Hepatocyte (in vitro differentiated cells): Measurements from ENCODE around the gene CBR1. TPM values are rescaled to one million over a fixed set of nuclear protein-coding genes. Genes with fewer than 3 reads are reported as not detected.
A peak's percentile ranks its signal among the peaks of the same experiment; 100 is the strongest.

Experiments used
- DNase-seq: peaks from one replicate; pipeline ENCODE4 v3.0.0-alpha.2; 2016; ENCODE audit warnings: low spot score
- H2AFZ ChIP-seq: fragments of 200-600 bp; sonication (generic); 2 replicates; pipeline ENCODE4 v1.6.0; 2016; ENCODE audit warnings: antibody characterized with exemption, mild to moderate bottlenecking
- H3K27ac ChIP-seq: fragments of 200-600 bp; sonication (generic); 2 replicates; pipeline ENCODE4 v1.5.1; 2016; ENCODE audit warnings: mild to moderate bottlenecking
- H3K27me3 ChIP-seq: fragments of 200-600 bp; sonication (generic); 2 replicates; pipeline ENCODE4 v1.6.1; 2016
- H3K36me3 ChIP-seq: fragments of 200-600 bp; sonication (generic); replicated peaks from 2 replicates; pipeline ENCODE4 v1.5.1; 2016; ENCODE audit warnings: low read depth; ENCODE audit not compliant: insufficient read depth
- H3K4me1 ChIP-seq: fragments of 200-600 bp; sonication (generic); 2 replicates; pipeline ENCODE4 v1.5.1; 2016; ENCODE audit warnings: mild to moderate bottlenecking, moderate library complexity; ENCODE audit not compliant: insufficient read depth
- H3K4me2 ChIP-seq: fragments of 200-600 bp; sonication (generic); 2 replicates; pipeline ENCODE4 v1.6.0; 2016
- H3K4me3 ChIP-seq: fragments of 200-600 bp; sonication (generic); 2 replicates; pipeline ENCODE4 v1.5.1; 2016; ENCODE audit warnings: mild to moderate bottlenecking
- H3K79me2 ChIP-seq: fragments of 200-600 bp; sonication (generic); 2 replicates; pipeline ENCODE4 v1.6.0; 2017; ENCODE audit warnings: mild to moderate bottlenecking
- H3K9me2 ChIP-seq: fragments of 200-600 bp; sonication (generic); replicated peaks from 2 replicates; pipeline ENCODE4 v1.6.0; 2017; ENCODE audit warnings: mild to moderate bottlenecking; ENCODE audit not compliant: insufficient read depth
- H3K9me3 ChIP-seq: fragments of 200-600 bp; sonication (generic); 2 replicates; pipeline ENCODE4 v1.5.1; 2016; ENCODE audit warnings: low read depth, mild to moderate bottlenecking
- H4K20me1 ChIP-seq: fragments of 200-600 bp; sonication (generic); 2 replicates; pipeline ENCODE4 v1.6.0; 2016; ENCODE audit warnings: mild to moderate bottlenecking; ENCODE audit not compliant: insufficient read depth, poor library complexity, severe bottlenecking
- EZH2 ChIP-seq: fragments of 200-600 bp; sonication (generic); IDR thresholded peaks from 2 replicates; pipeline ENCODE4 v1.6.1; 2016; ENCODE audit warnings: antibody characterized with exemption, mild to moderate bottlenecking, borderline replicate concordance
- EZH2phosphoT487 ChIP-seq: fragments of 200-600 bp; sonication (generic); IDR thresholded peaks from one replicate; pipeline ENCODE4 v1.6.1; 2018; ENCODE audit warnings: antibody characterized with exemption, mild to moderate bottlenecking, low read depth, moderate library complexity; ENCODE audit not compliant: unreplicated experiment, severe bottlenecking
- WGBS: methylation state at CpG from one replicate; pipeline ENCODE4 v1.1.6; 2016; ENCODE audit warnings: low lambda C conversion rate; ENCODE audit errors: missing lambda C conversion rate; 5-methylcytosine and 5-hydroxymethylcytosine counted together
- polyA plus RNA-seq: library from polyadenylated mRNA; unstranded; fragments of >200 nt; fragmentation: Nextera tagmentation; extraction: Ambion mirVana; gene quantifications from 2 replicates; pipeline ENCODE4 v1.2.1, GENCODE V29; 2016
- total RNA-seq: library from RNA; depleted of rRNA; stranded (reverse); fragments of >200 nt; gene quantifications from 2 replicates; pipeline ENCODE4 v1.2.3, GENCODE V29; 2014
- TF ChIP-seq, protein P1 (sequence below): fragments of 200-600 bp; sonication (generic); IDR thresholded peaks from 2 replicates; pipeline ENCODE4 v1.5.1; 2016; ENCODE audit warnings: antibody characterized with exemption, mild to moderate bottlenecking; ENCODE audit not compliant: poor library complexity

CBR1 gene
- total and polyA plus RNA-seq, 2 experiments from 2014 or later, result 113 to 130 TPM

DNA sequence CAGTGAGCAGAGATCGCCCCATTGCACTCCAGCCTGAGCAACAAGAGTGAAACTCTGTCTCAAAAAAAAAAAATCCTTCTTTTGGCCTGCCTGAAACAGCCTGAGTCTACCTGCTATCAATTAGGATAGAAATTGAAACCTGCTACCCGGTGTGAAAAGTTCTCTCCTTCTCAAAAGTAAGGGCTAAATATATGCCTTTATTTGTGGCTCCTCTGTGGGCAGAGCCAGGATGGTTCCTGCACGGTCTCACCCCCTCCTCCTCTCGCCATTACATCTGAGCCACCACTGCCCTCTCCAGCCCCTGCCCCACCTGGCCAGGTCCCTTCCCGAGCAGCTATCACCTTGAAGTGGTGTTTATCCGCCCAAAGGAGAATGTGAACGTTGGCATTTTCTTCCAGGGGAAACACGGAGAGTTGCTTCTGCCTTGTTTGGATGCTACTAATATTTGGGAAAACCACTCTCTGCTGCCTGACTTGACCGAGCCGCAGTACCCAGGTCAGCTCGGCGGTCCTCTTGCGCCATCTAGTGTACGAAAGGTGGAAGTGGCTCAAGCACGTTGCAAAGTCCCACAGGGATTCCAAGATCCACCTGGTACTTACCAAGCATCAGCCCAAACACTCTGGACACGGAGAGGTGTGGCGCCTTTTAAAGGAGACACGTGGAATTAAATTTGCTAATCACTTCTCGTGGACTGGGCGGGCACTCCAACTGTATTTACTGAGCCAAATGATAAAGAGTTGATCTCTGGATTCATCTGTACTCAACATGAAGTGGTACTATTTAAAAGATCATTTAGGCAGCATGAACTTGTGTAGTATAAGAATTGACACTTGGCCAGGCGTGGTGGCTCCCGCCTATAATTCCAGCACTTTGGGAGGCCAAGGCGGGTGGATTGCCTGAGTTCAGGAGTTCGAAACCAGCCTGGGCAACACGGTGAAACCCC is 41.4 kb upstream of the CBR1 start:
- H3K9me2 ChIP-seq, result no peaks in the 10 kb centered on the region
- H3K36me3 ChIP-seq, result no peaks in the 10 kb centered on the region
- no peak overlapping the region for H3K4me2 ChIP-seq
- no peaks in the 10 kb centered on the region for H3K9me3 ChIP-seq
- DNase-seq, result peak; percentile 80
- no peak overlapping the region for H2AFZ ChIP-seq
- H3K79me2 ChIP-seq, result no peaks in the 10 kb centered on the region
- H3K4me3 ChIP-seq, result no peak overlapping the region
- no peaks in the 10 kb centered on the region for H3K27me3 ChIP-seq
- H3K27ac ChIP-seq, result no peak overlapping the region
- TF ChIP-seq, protein P1, sequence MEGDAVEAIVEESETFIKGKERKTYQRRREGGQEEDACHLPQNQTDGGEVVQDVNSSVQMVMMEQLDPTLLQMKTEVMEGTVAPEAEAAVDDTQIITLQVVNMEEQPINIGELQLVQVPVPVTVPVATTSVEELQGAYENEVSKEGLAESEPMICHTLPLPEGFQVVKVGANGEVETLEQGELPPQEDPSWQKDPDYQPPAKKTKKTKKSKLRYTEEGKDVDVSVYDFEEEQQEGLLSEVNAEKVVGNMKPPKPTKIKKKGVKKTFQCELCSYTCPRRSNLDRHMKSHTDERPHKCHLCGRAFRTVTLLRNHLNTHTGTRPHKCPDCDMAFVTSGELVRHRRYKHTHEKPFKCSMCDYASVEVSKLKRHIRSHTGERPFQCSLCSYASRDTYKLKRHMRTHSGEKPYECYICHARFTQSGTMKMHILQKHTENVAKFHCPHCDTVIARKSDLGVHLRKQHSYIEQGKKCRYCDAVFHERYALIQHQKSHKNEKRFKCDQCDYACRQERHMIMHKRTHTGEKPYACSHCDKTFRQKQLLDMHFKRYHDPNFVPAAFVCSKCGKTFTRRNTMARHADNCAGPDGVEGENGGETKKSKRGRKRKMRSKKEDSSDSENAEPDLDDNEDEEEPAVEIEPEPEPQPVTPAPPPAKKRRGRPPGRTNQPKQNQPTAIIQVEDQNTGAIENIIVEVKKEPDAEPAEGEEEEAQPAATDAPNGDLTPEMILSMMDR, result peak; percentile 95
- TF ChIP-seq EZH2phosphoT487 (no peak), EZH2 (no peak)
- H3K4me1 ChIP-seq, result peaks cover 3% of the 10 kb centered on the region
- WGBS, result 25% methylated on average over 25 of the region's 25 CpGs
- no peaks in the 10 kb centered on the region for H4K20me1 ChIP-seq

DNA sequence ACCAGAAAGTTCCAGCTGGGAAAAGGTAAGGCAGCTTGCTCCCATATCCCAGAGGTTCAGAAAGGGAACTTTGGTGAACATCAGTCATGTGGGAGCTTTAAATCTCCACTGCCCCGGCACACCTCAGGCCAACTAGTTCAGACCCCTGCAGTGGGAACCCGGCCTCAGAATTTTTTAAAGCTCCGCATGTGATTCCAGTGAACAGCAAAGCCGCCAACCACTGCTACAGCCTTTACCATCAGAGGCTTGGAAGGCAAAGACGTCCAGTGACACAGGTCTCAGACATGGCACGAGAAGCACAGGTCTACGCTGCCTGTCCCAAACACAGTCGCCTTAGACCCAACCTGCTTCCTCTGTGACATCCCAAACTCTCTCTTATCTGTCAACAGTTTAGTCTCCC is 40.5 kb upstream of the CBR1 start:
- no peaks in the 10 kb centered on the region for H3K79me2 ChIP-seq
- no peak overlapping the region for H3K27ac ChIP-seq
- H3K4me1 ChIP-seq, result peaks cover 3% of the 10 kb centered on the region
- no peak for DNase-seq
- H3K9me2 ChIP-seq, result no peaks in the 10 kb centered on the region
- no peaks in the 10 kb centered on the region for H3K27me3 ChIP-seq
- no peak overlapping the region for H3K4me3 ChIP-seq
- no peak overlapping the region for H3K4me2 ChIP-seq
- WGBS, result 85% methylated on average over 8 of the region's 8 CpGs
- no peaks in the 10 kb centered on the region for H3K9me3 ChIP-seq
- TF ChIP-seq EZH2, result no peak
- no peak for TF ChIP-seq EZH2phosphoT487
- TF ChIP-seq, protein P1, result no peak
- H2AFZ ChIP-seq, result no peak overlapping the region
- H4K20me1 ChIP-seq, result no peaks in the 10 kb centered on the region
- no peaks in the 10 kb centered on the region for H3K36me3 ChIP-seq

DNA sequence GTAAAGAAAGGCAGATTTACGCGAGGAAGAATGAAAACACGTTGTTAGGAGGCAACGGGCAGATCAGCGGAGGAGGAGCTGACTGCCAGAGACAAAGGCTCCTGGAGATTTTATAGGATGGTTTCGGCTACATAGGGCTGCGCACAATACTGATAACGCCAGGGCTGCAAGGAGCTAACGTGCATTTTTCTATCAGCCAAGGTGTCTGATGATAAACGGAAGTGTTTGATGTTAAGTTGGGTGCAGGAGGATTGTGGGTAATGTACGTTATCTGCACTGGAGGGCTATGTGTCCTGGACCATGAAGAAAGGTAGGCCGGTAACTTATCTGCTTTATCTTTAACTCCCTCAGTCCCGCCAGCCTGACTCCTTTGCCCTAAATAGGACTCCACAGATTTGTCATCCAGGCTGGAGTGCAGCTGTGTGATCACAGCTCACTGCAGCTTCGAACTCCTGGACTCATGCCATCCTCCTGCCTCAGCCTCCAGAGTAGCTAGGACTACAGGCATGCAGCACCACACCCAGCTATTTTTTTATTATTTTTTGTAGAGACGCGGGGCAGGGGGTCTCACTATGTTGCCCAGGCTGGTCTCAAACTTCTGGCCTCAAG is 39.1 kb upstream of the CBR1 start:
- Histone ChIP-seq H3K27ac (no peak overlapping the region), H3K4me2 (peak overlapping the region; percentile 51), H2AFZ (no peak overlapping the region), H4K20me1 (no peaks in the 10 kb centered on the region), H3K9me3 (no peaks in the 10 kb centered on the region), H3K36me3 (no peaks in the 10 kb centered on the region), H3K4me3 (no peak overlapping the region), H3K9me2 (no peaks in the 10 kb centered on the region), H3K79me2 (no peaks in the 10 kb centered on the region), H3K4me1 (peaks cover 10% of the 10 kb centered on the region), H3K27me3 (no peaks in the 10 kb centered on the region)
- TF ChIP-seq EZH2phosphoT487, result no peak
- TF ChIP-seq, protein P1, result no peak
- no peak for TF ChIP-seq EZH2
- 31% methylated on average over 16 of the region's 16 CpGs for WGBS
- DNase-seq, result no peak
